Aorta (tissue), 5 donors: ENCODE results near the gene ELANE. TPM values are rescaled to one million over a fixed set of nuclear protein-coding genes. Genes with fewer than 3 reads are reported as not detected.
"Not testable (repeated sequence)": the region's sequence is repeated elsewhere in the genome, so short reads cannot be mapped to it uniquely, and the experiment has no call there.

Experiments
- ATAC-seq: fragments of 200-7000 bp; cut with Tn5 transposase; one replicate; pipeline ENCODE4 v1.9.1; 2022; ENCODE audit warnings: moderate library complexity; ENCODE audit not compliant: low FRiP score
- DNase-seq, 2 donors: peaks; one replicate each; pipeline ENCODE4 v3.0.0-alpha.2; 2020
- H3K27ac ChIP-seq, 2 donors: one replicate each; pipeline ENCODE4 v1.5.1; 2013; ENCODE audit warnings: low read length in 2 of 2, mild to moderate bottlenecking in 2 of 2, moderate library complexity in 2 of 2, control low read depth in 1 of 2, inconsistent platforms in 1 of 2, low read depth in 1 of 2
- H3K27me3 ChIP-seq, 2 donors: one replicate each; pipeline ENCODE4 v1.6.1; 2013; ENCODE audit warnings: control low read depth in 1 of 2, low read length in 1 of 2, mild to moderate bottlenecking in 1 of 2, moderate library complexity in 1 of 2; ENCODE audit not compliant: insufficient read depth in 2 of 2, control insufficient read depth in 1 of 2
- H3K36me3 ChIP-seq, 2 donors: one replicate each; pipeline ENCODE4 v1.6.1; 2013; ENCODE audit warnings: control low read depth in 1 of 2, low read length in 1 of 2, mild to moderate bottlenecking in 1 of 2; ENCODE audit not compliant: insufficient read depth in 2 of 2, control insufficient read depth in 1 of 2
- H3K4me1 ChIP-seq, 2 donors: one replicate each; pipeline ENCODE4 v1.6.1; 2013; ENCODE audit warnings: low read length in 2 of 2, control low read depth in 1 of 2, mild to moderate bottlenecking in 1 of 2, moderate library complexity in 1 of 2; ENCODE audit not compliant: insufficient read depth in 2 of 2, control insufficient read depth in 1 of 2
- H3K4me3 ChIP-seq, 2 donors: one replicate each; pipeline ENCODE4 v1.5.1; 2013; ENCODE audit warnings: low read length in 2 of 2, control low read depth in 1 of 2, mild to moderate bottlenecking in 1 of 2
- H3K9me3 ChIP-seq: one replicate; pipeline ENCODE4 v1.6.1; 2013; ENCODE audit warnings: mild to moderate bottlenecking, low read length; ENCODE audit not compliant: control insufficient read depth
- WGBS, 2 donors: extraction: QIAGEN DNeasy Blood & Tissue Kit; methylation state at CpG; one replicate each; pipeline ENCODE4 v1.1.7; 2013; 5-methylcytosine and 5-hydroxymethylcytosine counted together
- intact Hi-C, 2 donors: fragments of 100-400 bp; cut with DNase I; formaldehyde crosslinking; loops; one replicate each; pipeline versions ENCODE4 v1.14.2 to v1.15.0; 2022
- polyA plus RNA-seq, 2 donors: library from polyadenylated mRNA; stranded (reverse); fragments of 200-250 nt; gene quantifications; one replicate each; pipeline ENCODE4 v1.2.3, GENCODE V29; 2013
- total RNA-seq, 2 donors: library from RNA; stranded (reverse); fragmentation: NEBNext Ultra II Directional; extraction: Animal tissue kit (Norgen Biotek cat#: 25700); gene quantifications; one replicate each; pipeline ENCODE4 v1.2.1, GENCODE V29; 2021
- donor health status: healthy with polysubstance abuse.
- donor health status: Bipolar disorder and iron deficiency.
- donor health status: DM: no; HTN: no; CAD: no.
- donor health status: DM: no; HTN: no; CAD: no.
- donor health status: DM: yes; HTN: yes; CAD: no.

ELANE gene
- total and polyA plus RNA-seq, 4 donors, result 2.0 TPM; not detected in 3

DNA sequence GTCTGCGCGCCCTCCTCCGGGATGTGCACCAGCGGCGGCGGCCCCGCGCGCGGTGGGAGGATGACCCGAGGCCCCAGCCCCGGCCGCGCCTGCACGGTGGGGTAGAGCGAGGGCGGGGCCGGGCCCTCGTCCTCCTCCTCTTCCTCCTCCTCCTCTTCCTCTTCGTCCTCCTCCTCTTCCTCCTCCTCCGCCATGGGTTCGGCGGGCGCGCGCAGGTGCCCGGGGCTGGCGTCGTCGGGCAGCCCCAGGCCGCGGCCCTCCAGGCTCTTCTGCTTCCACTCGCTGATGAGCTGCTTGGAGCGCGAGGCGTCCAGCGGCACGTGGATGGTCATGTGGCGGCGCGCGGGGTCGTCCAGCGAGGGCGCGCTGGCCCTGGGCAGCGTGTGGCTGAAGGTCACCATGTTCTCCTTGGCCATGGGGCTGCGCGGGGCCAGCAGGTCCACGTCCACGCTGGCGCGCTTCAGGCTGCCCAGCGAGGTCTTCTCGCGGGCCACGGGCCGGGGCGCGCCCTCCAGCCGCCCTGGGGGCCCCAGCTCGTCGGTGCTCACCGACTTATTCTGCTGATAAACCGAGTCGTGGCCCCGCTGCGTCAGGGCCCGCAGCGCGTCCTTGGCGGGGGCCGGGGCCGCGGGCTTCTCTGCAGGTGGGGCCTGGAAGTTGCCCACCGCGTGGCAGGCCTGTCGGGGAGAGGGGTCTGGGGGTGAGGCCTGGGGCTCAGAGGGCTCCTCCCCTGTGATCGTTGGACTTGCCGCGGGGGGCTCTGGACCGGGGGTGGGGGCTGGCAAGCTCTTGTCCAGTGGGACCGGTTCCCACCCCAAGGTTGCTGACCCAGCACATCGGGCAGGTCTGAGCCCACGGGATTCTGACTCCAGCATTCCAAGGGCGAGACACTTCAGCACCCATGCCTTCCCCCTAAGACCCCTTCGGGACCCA, 38.6 kb upstream of the ELANE start:
- Histone ChIP-seq H3K27ac (no peak overlapping the region), H3K4me1 (no peaks in the 10 kb centered on the region), H3K36me3 (peaks cover 6% of the 10 kb centered on the region in 2 donors), H3K27me3 (no peaks in the 10 kb centered on the region), H3K9me3 (no peaks in the 10 kb centered on the region), H3K4me3 (no peak overlapping the region)
- WGBS, 2 donors, result 92 to 94% methylated on average over 80 to 87 of the region's 87 CpGs
- ATAC-seq (no peak), DNase-seq (peak in 1 of 2 donors; percentile 44)
- intact Hi-C loops, result no loop called here

GRCh38 chr19:814152-815078, 37.7 kb upstream of the ELANE start:
- WGBS, 2 donors, result 87 to 89% methylated on average over 49 of the region's 49 CpGs
- peaks cover 6% of the 10 kb centered on the region in 2 donors for H3K36me3 ChIP-seq
- no peaks in the 10 kb centered on the region for H3K27me3 ChIP-seq
- H3K4me3 ChIP-seq, result no peak overlapping the region
- no peaks in the 10 kb centered on the region for H3K9me3 ChIP-seq
- no peaks in the 10 kb centered on the region for H3K4me1 ChIP-seq
- DNase-seq (peak; percentile 51 to 78), ATAC-seq (peak; percentile 24)
- intact Hi-C loops, result no loop called here
- no peak overlapping the region for H3K27ac ChIP-seq

- Histone ChIP-seq H3K27ac (no peak overlapping the region), H3K9me3 (no peaks in the 10 kb centered on the region), H3K36me3 (peaks cover 6% of the 10 kb centered on the region in 2 donors), H3K4me1 (no peaks in the 10 kb centered on the region), H3K4me3 (no peak overlapping the region), H3K27me3 (no peaks in the 10 kb centered on the region)
- DNase-seq (peak in 1 of 2 donors; percentile 76), ATAC-seq (peak; percentile 16)
- intact Hi-C loops, result no loop called here
- 93 to 94% methylated on average over 44 to 47 of the region's 47 CpGs for WGBS, 2 donors
Measured at GRCh38 chr19:815079-815774, 36.9 kb upstream of the ELANE start.

GRCh38 chr19:815775-816499, 36.2 kb upstream of the ELANE start:
- no peak overlapping the region for H3K27ac ChIP-seq
- no peaks in the 10 kb centered on the region for H3K9me3 ChIP-seq
- intact Hi-C loops, result no loop called here
- H3K36me3 ChIP-seq, result peaks cover 1 to 6% of the 10 kb centered on the region in 2 donors
- DNase-seq (peak in 1 of 2 donors; percentile 73), ATAC-seq (no peak)
- no peaks in the 10 kb centered on the region for H3K27me3 ChIP-seq
- H3K4me3 ChIP-seq, result no peak overlapping the region
- 96% methylated on average over 13 of the region's 13 CpGs for WGBS, 2 donors
- H3K4me1 ChIP-seq, result no peaks in the 10 kb centered on the region

DNA sequence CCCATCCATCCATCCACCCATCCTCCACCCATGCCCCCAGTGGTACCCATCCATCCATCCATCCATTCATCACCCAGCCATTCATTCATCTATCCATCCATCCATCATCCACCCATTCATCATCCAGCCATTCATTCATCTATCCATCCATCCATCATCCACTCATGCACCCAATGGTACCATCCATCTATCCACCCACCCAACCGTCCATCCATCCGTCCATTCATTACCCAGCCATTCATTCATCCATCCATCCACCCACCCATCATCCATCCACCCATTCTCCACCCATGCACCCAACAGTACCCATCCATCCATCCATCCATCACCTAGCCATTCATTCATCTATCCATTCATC, 35.6 kb upstream of the ELANE start:
- no peak overlapping the region for H3K27ac ChIP-seq
- H3K9me3 ChIP-seq, result no peaks in the 10 kb centered on the region
- no peaks in the 10 kb centered on the region for H3K4me1 ChIP-seq
- no peaks in the 10 kb centered on the region for H3K27me3 ChIP-seq
- ATAC-seq (no peak), DNase-seq (no peak)
- H3K36me3 ChIP-seq, result peaks cover 0 to 5% of the 10 kb centered on the region in 2 donors
- 89 to 94% methylated on average over 2 of the region's 2 CpGs for WGBS, 2 donors
- H3K4me3 ChIP-seq, result no peak overlapping the region
- intact Hi-C loops, result no loop called here

- H3K4me3 ChIP-seq, DNase-seq, H3K27ac ChIP-seq, H3K9me3 ChIP-seq, H3K36me3 ChIP-seq, intact Hi-C loops, H3K27me3 ChIP-seq, ATAC-seq, H3K4me1 ChIP-seq: not testable (repeated sequence)
- 95 to 98% methylated on average over 5 of the region's 5 CpGs for WGBS, 2 donors
Measured at GRCh38 chr19:820212-820611, 31.9 kb upstream of the ELANE start.

- Histone ChIP-seq H3K27ac (no peak overlapping the region), H3K4me1 (no peaks in the 10 kb centered on the region), H3K9me3 (no peaks in the 10 kb centered on the region), H3K36me3 (no peaks in the 10 kb centered on the region), H3K27me3 (no peaks in the 10 kb centered on the region), H3K4me3 (no peak overlapping the region)
- intact Hi-C loops, result no loop called here
- WGBS, 2 donors, result 1 to 2% methylated on average over 23 to 64 of the region's 64 CpGs
- DNase-seq (peak; percentile 45 to 74), ATAC-seq (no peak)
Measured at GRCh38 chr19:821231-821824, 30.8 kb upstream of the ELANE start.
